HG02870 (cell line): ENCODE results near the gene NAPEPLD.
"Not testable (repeated sequence)": the region's sequence is repeated elsewhere in the genome, so short reads cannot be mapped to it uniquely, and the experiment has no call there.

Source experiments
- ATAC-seq: cut with Tn5 transposase; IDR thresholded peaks from one replicate; pipeline ENCODE4 v1.9.1; 2021; ENCODE audit warnings: mild to moderate bottlenecking, moderate library complexity; ENCODE audit not compliant: unreplicated experiment

NAPEPLD gene

DNA sequence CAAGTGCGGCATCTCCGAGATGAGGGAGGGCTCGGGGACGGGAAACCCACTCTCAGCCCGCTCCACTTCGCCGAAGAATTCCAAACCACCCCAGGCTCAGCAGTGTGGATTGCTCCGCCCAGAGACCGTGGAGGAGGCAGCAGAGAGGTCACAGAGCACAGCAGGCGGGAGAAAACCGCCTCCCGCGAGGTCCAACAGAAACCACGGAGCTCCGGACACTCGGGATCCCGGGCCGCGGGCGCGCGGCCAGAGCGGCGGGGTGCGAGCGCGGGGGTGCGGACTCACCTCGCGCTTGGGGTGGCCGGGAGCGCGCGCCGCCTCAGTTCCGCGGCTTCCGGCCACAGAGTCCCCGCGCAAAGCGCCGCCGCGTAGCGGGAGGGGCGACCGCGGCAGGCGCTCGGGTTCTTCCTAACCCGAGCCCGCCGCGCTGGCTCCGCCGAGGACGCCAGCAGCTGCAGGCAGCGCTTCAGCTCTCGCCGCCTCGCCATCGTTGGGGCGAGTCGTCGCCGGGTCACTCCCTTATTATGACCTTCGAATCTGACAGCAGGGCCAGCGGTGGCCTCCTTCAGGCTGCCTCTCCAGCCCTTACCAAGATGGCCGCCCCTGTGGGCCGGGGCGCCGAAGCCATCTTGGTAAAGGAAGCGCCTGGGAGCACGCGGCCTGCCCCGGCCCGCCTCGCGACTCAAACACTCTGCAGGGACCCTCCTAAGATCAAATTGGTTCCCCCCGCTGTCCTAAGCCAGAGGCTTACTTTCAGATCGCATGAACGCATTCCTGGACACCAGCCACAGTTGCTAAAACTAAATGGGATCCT lies at the start of gene NAPEPLD:
TSS of gene NAPEPLD (minus strand) at position 106 of the 814 bp plus-strand sequence. CDS start 20,323 bp downstream, outside the sequence.
- ATAC-seq: peak; percentile 74

DNA sequence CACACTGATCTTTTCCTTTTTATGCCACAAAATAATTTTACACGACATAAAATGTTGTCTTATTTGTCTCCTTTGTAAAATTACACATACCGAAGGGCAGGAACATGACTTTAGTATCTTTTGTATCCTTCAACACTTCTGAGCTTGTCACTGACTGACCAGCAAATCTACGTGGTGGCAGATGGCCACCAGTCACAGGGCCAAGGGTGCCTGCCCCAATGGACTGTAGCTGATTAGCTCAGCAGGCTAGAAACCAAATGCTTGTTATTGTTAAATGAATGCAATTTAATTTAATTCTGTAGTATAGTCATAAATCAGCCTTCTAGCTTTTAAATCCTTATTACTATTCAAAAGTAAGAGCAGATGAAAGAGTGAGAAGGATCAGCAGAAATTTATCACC lies 49.2 kb upstream of the NAPEPLD start:
- ATAC-seq: not testable (repeated sequence)

GRCh38 chr7:103195364-103195763 lies 46.5 kb upstream of the NAPEPLD start:
- ATAC-seq: not testable (repeated sequence)

GRCh38 chr7:103172415-103173146 lies 23.7 kb upstream of the NAPEPLD start:
- not testable (repeated sequence) for ATAC-seq

DNA sequence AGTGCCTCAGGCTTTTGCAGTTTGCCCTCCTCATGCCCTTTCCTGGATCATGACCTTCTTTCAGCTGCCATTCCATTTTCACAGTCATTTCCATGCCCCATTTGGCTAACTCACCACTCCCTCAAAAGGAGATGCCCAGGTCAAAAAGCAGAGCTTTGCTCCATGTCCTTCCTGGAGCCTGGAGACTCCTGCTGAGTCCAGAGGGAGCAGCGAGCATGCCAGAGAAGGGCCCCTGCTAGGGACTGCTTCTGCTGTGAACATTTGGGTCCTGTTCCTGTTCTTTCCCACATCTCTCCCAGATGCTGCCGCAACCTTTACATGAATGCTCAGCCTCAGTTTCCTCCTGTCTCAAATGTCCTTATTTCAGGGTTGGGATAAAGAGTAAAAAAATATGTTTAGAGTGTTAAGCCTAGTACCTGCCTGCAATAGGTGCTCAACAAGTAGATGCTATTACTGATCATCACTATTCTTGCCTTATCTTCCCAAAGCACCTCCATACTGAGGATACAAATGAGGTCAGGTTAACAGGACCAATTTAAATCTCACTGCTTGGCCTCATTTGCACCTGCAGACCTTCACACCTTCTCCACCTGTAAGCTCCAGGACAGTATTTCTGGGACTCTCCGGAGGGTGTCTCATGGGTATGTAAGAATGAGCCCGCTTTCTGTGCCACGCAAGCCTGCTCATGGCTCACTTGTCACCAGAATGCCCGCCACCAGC lies 23.0 kb upstream of the NAPEPLD start:
- not testable (repeated sequence) for ATAC-seq

DNA sequence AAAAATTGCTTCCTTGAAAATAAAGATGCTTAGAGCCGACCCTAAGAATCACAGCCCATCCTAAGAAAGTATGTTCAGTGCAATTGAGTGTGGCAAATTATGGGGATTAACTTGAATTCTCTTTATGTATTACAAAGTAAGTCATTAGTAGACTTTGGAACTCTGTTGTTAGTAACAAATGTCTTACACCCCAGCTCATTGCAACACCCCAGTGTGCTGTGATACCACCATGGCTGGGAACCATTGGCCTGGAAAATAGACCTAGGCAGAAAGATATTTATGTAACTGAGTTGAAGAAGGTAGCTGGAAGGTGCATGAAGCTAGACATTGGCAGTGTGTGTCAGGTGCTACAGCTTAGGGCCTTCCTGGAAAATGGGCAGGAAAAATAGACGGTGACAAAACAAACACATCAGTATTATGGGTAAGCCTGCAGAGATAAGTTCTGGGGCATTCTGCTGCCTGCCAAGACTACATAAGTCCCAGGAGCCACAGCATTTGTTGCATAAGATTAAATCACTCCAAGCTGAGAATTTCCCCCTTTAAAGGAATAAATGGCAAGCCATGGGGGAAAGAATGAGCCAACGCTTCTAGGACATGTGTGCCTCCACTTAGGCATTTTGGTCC lies 18.1 kb upstream of the NAPEPLD start:
- not testable (repeated sequence) for ATAC-seq

DNA sequence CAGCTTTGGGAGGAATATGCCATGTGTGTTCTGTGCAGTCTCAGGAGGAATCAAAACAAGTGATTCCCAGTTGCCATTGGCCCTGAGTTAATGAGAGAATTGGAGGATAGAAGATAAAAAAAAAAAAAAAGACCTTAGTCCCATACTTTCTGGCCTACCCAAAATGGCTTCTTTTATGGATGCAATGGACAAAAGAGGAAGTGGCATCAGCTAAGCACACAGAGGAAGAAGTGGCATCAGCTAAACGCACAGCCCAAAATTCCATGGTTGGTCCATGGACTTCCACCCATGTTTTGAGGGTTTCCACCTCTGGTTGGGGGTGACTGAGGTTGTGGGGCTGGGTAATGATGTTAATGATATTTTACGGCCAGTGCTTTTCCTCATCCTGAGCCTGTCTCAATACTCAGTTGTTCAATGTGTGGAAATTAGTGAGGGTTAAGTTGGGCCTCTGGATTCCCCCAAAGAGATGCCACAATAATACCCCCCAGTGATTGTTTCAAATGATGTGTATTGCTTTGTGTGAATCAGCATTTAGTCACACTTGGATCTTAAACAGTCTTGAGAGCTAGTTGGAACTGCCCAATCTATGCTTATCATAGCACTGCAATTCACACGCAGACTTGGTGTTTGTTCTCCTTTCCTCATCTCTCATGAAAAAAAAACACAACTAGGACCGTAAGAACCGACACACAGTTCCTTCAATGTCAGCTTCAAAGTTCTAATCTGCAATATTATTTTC lies 14.4 kb upstream of the NAPEPLD start:
- not testable (repeated sequence) for ATAC-seq

DNA sequence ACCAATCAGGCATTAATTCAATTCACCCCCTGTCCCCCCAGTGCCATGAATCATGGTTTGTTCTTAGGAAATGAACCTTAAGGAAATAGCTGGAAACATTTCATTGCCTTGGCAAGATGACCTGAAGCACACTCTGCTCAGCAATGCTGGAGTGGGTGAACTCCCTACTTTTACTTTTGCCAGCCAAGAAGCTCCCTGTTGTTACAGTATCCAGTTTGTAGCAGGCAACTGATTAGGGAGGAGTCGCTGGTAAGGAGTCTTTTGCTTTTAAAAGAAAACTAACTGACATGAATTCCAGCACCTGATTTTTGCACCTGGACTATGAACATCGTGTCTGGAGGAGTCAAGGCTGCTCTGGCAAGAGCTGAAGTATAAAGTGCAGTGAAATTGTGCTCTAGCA lies 13.7 kb upstream of the NAPEPLD start:
- ATAC-seq: not testable (repeated sequence)

DNA sequence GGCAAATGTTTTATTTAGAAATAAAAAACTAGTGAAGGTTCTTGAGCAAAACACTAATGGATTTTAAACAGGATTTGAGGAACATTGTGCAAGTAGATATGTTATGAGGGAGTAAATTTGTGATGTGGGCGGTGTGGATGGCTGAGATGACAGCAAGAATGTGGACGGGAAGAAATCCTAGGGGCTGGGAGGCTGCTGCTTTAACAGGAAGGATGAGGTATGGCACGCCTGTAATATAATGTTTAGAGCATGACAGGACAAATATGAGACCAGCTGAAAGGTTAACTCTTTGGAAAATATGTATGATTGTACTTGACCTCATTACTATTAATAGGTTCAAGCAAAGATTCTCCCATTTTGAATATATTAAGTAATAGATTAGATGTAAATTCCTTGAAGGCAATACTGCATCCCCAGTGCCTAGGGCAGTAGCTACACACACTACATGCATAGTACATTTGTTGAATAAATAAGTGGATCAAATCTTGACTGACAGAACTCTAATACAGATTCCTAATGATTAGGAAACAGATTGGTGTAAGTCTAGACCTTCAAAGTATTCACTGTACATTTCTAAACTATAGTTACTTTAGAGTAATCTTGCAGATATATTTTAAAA lies 13.2 kb upstream of the NAPEPLD start:
- ATAC-seq: not testable (repeated sequence)

GRCh38 chr7:103159072-103159471 lies 10.2 kb upstream of the NAPEPLD start:
- not testable (repeated sequence) for ATAC-seq

DNA sequence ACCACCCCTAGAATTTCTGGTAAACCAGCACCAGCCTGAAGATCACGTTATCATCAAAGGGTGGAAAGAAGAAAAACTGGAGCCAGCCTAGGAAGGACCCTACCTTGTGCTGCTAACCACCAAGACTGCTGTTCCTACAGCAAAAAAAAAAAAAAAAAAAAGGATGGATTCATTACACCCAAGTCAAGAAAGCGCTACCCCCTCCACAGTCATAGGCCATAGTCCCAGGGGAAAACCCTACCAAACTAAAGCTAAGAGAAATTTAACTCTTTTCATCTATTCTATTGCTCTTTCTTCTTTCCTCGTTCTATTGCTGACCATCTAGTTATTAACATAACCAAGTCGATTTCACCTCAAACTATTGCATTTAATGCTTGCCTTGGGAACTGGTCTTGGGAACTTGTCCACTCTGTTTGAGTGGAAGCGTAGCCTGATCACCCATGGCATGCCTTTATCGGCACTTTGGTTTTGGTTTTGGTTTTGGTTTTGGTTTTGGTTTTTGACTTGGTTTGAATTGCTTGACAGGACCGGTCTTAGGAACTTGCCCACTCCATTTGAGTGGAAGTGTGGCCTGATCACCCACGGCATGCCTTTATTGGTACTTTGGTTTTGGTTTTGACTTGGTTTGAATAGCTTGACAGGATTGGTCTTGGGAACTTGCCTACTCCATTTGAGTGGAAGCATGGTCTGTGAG lies 6.6 kb upstream of the NAPEPLD start:
- ATAC-seq: not testable (repeated sequence)

- no peak for ATAC-seq
Observed at GRCh38 chr7:103154042-103154441, 5.1 kb upstream of the NAPEPLD start.

DNA sequence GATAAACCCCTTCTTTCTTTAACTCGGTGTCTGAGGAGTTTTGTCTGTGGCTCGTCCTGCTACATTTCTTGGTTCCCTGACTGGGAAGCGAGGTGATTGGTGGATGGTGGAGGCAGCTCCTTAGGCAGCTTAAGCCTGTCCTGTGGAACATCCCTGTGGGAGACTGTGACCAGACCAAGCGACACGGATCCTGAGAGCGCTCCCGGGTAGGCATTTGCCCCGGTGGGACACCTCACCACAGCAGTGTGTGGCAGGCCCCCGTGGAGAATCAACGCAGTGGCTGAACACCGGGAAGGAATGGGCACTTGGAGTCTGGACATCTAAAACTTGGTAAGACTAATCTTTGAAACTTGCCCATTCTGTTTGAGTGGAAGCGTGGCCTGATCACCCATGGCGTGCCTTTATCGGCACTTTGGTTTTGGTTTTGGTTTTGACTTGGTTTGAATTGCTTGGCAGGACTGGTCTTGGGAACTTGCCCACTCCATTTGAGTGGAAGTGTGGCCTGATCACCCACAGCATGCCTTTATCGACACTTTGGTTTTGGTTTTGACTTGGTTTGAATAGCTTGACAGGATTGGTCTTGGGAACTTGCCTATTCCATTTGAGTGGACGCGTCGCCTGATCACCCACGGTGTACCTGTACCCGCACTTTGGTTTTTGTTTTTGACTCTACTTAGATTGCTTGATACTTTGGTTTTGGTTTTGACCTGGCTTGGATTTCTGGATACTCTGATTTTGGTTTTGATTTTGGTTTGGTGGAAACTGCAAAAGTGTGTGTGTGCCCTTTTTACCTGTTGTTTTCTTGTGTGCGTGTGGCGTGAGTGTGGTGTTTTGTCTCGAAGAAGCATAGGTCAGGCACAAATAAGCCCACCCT lies 4.1 kb upstream of the NAPEPLD start:
- not testable (repeated sequence) for ATAC-seq

GRCh38 chr7:103151993-103152676 lies 3.2 kb upstream of the NAPEPLD start:
- ATAC-seq: not testable (repeated sequence)

DNA sequence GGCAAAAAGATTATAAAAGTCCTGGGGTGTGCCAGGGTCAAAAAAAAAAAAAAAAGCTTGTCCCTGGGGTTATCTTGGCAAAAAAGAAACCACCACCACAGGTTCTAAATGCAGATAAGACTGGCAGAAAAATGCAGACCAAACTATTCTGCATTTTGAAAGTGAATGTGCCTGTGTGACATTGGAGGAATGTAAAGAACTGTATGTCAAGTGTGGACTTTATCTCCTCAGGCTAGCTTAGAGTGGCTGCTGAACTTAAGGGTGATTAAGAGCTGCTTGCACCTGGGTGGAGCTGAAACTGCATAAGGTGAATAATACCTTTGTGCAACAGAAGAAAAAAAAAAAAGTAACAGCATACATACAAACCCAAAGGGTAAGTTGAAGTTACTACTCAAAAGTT lies 1.3 kb upstream of the NAPEPLD start:
- ATAC-seq: no peak

DNA sequence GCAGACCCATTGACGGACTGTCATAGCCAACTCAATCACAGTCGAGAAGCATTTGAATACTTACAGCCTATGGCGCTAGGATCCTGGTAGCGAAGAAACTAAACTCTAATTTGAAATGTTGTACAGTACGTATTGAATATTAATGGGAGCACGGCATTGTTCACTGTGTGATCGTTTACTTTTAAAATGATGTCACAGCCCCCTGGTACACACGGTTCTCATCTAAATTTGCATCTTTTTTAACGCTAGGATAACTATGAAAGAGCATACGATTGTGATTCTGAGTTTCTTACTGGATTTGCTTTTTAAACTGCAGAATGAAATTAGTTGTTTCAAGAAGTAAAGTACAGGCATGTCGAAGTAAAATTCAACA lies 895 bp upstream of the NAPEPLD start:
- peak; percentile 16 for ATAC-seq

DNA sequence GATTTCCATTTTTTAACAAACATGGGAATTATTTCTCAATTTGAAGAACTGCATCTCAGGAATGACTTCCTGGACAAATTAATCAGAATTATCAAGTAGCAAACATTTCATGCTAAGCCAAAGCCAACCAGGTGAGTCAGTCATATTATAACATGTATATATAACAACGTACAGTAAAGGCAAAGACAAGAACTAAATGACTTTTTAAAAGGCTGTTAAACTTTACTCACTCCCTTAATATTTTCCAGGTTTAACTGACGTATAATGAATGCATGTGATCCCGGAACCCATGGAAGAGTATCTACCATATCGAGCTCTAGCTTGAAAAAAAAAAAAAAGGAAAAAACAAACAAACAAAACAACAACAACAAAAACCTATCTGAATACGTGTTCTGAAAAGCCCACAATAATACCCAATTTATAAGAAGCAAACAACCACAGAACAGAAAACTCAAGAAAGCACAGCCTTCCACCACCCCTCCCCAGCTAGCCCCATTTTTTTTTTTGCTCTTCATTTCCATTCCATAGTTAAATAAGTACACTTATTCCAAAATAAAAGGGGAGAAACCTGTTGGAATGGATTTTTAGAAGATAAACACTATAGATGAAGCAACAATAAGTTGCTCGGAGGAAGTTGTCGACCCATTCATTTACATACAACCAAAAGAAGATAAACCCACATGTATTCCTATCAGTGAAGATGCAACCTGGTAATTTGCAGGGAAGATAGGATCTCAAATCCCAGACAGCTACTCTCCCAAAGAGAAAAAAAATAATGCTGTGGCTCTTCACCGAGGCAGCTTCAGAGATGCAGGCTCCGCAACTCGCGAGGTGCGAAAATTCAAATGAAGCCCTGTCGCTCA lies 537 bp downstream of the NAPEPLD start:
- ATAC-seq: no peak
